HG02840 (cell line): ENCODE results near the gene TEC.

ENCODE experiments used
- ATAC-seq: cut with Tn5 transposase; IDR thresholded peaks from one replicate; pipeline ENCODE4 v1.9.1; 2021; ENCODE audit warnings: mild to moderate bottlenecking, moderate library complexity, moderate number of reproducible peaks; ENCODE audit not compliant: unreplicated experiment, low FRiP score

Gene TEC

GRCh38 chr4:48270523-48270897, 872 bp upstream of the TEC start:
- no peak for ATAC-seq

GRCh38 chr4:48269861-48270522, 354 bp upstream of the TEC start:
- peak; percentile 76 for ATAC-seq

GRCh38 chr4:48267574-48267973, 2.1 kb downstream of the TEC start:
- no peak for ATAC-seq

GRCh38 chr4:48266781-48267180, 2.9 kb downstream of the TEC start:
- no peak for ATAC-seq

- no peak for ATAC-seq
Observed at GRCh38 chr4:48262926-48263325, 6.7 kb downstream of the TEC start.

GRCh38 chr4:48262484-48262883, 7.2 kb downstream of the TEC start:
- ATAC-seq, result no peak

GRCh38 chr4:48261281-48261680, 8.4 kb downstream of the TEC start:
- no peak for ATAC-seq

GRCh38 chr4:48259748-48260147, 9.9 kb downstream of the TEC start:
- no peak for ATAC-seq

GRCh38 chr4:48258845-48259397, 10.7 kb downstream of the TEC start:
- no peak for ATAC-seq

GRCh38 chr4:48255959-48256342, 13.7 kb downstream of the TEC start:
- no peak for ATAC-seq

- no peak for ATAC-seq
Observed at GRCh38 chr4:48255072-48255958, 14.3 kb downstream of the TEC start.

GRCh38 chr4:48254381-48255071, 15.1 kb downstream of the TEC start:
- ATAC-seq, result no peak

GRCh38 chr4:48252313-48252712, 17.3 kb downstream of the TEC start:
- no peak for ATAC-seq

- ATAC-seq, result no peak
Observed at GRCh38 chr4:48250980-48251379, 18.7 kb downstream of the TEC start.

GRCh38 chr4:48250343-48250742, 19.3 kb downstream of the TEC start:
- ATAC-seq, result no peak

GRCh38 chr4:48249378-48249777, 20.3 kb downstream of the TEC start:
- no peak for ATAC-seq

GRCh38 chr4:48248559-48248953, 21.1 kb downstream of the TEC start:
- ATAC-seq, result no peak

GRCh38 chr4:48247878-48248558, 21.6 kb downstream of the TEC start:
- no peak for ATAC-seq

- ATAC-seq, result peak; percentile 71
Observed at GRCh38 chr4:48247142-48247877, 22.3 kb downstream of the TEC start.

GRCh38 chr4:48244665-48245064, 25.0 kb downstream of the TEC start:
- no peak for ATAC-seq
